T-cell (primary cell): Measurements from ENCODE around the gene CD247. TPM values are rescaled to one million over a fixed set of nuclear protein-coding genes. Genes with fewer than 3 reads are reported as not detected.

ENCODE experiments used
- ATAC-seq, 4 experiments: fragments of 200-7000 bp in 3 of 4; fragments of 150-1000 bp in 1 of 4; cut with Tn5 transposase; replicated peaks in 1 of 4; 1 replicate in 3 of 4; 2 replicates in 1 of 4; pipeline ENCODE4 v1.10.0; 2021; ENCODE audit warnings: moderate library complexity in 3 of 4, mild to moderate bottlenecking in 2 of 4, moderate number of reproducible peaks in 1 of 4
- CTCF ChIA-PET, 2 donors: fragments of 300-600 bp; sonication (Branson Sonifier 250); formaldehyde crosslinking; loops; one replicate each; lab custom pipeline; 2022; ENCODE audit warnings: antibody characterized with exemption in 2 of 2; lab: Charles Lee
- POLR2A ChIA-PET, 2 donors: fragments of 300-600 bp; sonication (Branson Sonifier 250); formaldehyde crosslinking; loops; one replicate each; lab custom pipeline; 2022; ENCODE audit warnings: antibody characterized with exemption in 2 of 2; lab: Charles Lee
- DNase-seq, 35 experiments: peaks; one replicate each; pipeline versions ENCODE4 v3.0.0 to v3.0.0-alpha.2; 2013 to 2023
- H3K27ac ChIP-seq: one replicate; pipeline ENCODE4 v1.5.1; 2013; ENCODE audit warnings: low read length
- H3K27me3 ChIP-seq, 2 experiments: replicated peaks in 1 of 2; 1 replicate in 1 of 2; 2 replicates in 1 of 2; pipeline versions ENCODE4 v1.6.1 to v1.7.0; 2013; ENCODE audit warnings: low read length in 1 of 2, mixed read lengths in 1 of 2; ENCODE audit not compliant: control insufficient read depth in 2 of 2, insufficient read depth in 2 of 2; ENCODE audit errors: extremely low read depth in 1 of 2
- H3K36me3 ChIP-seq, 2 donors: 1 replicate in 1 of 2; 2 replicates in 1 of 2; pipeline versions ENCODE4 v1.6.1 to v1.7.0; 2013; ENCODE audit warnings: low read length in 1 of 2; ENCODE audit not compliant: control insufficient read depth in 2 of 2, insufficient read depth in 1 of 2; ENCODE audit errors: extremely low read depth in 1 of 2
- H3K4me1 ChIP-seq, 2 experiments: 1 replicate in 1 of 2; 2 replicates in 1 of 2; pipeline versions ENCODE4 v1.6.1 to v1.7.0; 2013; ENCODE audit warnings: low read length in 2 of 2, mixed read lengths in 1 of 2; ENCODE audit not compliant: insufficient read depth in 2 of 2, control insufficient read depth in 1 of 2; ENCODE audit errors: extremely low read depth in 1 of 2
- H3K4me3 ChIP-seq, 2 donors: 1 replicate in 1 of 2; 2 replicates in 1 of 2; pipeline versions ENCODE4 v1.5.1 to v1.7.0; 2013; ENCODE audit warnings: mild to moderate bottlenecking in 2 of 2, low read length in 1 of 2, moderate library complexity in 1 of 2; ENCODE audit not compliant: control insufficient read depth in 1 of 2; ENCODE audit errors: extremely low read depth in 1 of 2
- H3K9me3 ChIP-seq: 2 replicates; pipeline ENCODE4 v1.7.0; 2013
- H3K27ac Mint-ChIP-seq, 2 donors: one replicate each; pipeline ENCODE4 v1.8.0; 2020 to 2021; ENCODE audit warnings: mild to moderate bottlenecking in 2 of 2, mixed read lengths in 2 of 2
- H3K27me3 Mint-ChIP-seq, 2 donors: one replicate each; pipeline ENCODE4 v1.8.0; 2021 to 2022; ENCODE audit warnings: mixed read lengths in 2 of 2
- H3K36me3 Mint-ChIP-seq: one replicate; pipeline ENCODE4 v1.8.0; 2021; ENCODE audit warnings: mixed read lengths
- H3K4me1 Mint-ChIP-seq, 3 donors: one replicate each; pipeline ENCODE4 v1.8.0; 2020 to 2022; ENCODE audit warnings: mixed read lengths in 3 of 3, mild to moderate bottlenecking in 1 of 3
- H3K4me3 Mint-ChIP-seq, 3 donors: one replicate each; pipeline ENCODE4 v1.8.0; 2020 to 2022; ENCODE audit warnings: mild to moderate bottlenecking in 3 of 3, mixed read lengths in 3 of 3, moderate library complexity in 3 of 3
- H3K9me3 Mint-ChIP-seq, 3 donors: one replicate each; pipeline ENCODE4 v1.8.0; 2020 to 2022; ENCODE audit warnings: mixed read lengths in 3 of 3
- WGBS: methylation state at CpG from one replicate; pipeline ENCODE4 v1.1.5; 2013; ENCODE audit warnings: missing lambda C conversion rate; ENCODE audit not compliant: insufficient coverage; 5-methylcytosine and 5-hydroxymethylcytosine counted together
- total RNA-seq, 35 experiments: library from RNA in 6 of 35; stranded (reverse) in 6 of 35; fragments of 120-200 nt in 1 of 35; gene quantifications; one replicate each; pipeline versions ENCODE4 v1.2.1 to v1.2.4 and lab custom pipeline; 2013 to 2026

The CD247 gene
- total RNA-seq, 5 donors from 2014 or later (not counting 1 experiment from before 2014, with no cell fraction given), result 324 to 414 (median 385) TPM

DNA sequence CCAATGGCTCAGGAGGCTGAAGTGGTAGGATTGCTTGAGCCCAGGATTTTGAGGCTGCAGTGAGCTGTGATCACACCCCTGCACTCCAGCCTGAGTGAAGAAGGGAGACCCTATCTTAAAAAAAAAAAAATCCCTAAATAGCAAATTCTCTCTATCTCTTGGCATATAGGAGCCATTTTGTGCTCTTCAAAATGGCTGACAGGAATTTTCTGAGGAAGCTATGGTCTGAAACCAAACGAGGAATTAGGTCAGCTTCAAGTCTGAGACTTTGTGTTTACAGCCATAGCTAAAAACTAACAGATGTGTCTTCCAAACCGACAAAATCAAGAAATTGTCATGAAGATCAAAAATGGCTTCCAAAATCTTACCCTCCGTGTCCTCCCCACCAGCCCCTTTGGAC is 10.6 kb downstream of the CD247 start:
- ATAC-seq, result no peak
- no peak overlapping the region for H3K4me3 ChIP-seq
- 70% methylated on average over 3 of the region's 3 CpGs for WGBS
- ChIA-PET CTCF (interaction anchor here (0.6 to 1.3 kb wide), 11 partner anchors 8 to 721 kb away, joined by 3 to 7 read pairs (median 4); partner anchors contain the start of gene CD247 (in 2 of the 2)), POLR2A (interaction anchor here (0.6 to 1.5 kb wide), 9 partner anchors 8 to 1879 kb away, joined by 3 to 8 read pairs (median 3); no protein-coding TSS in a partner anchor)
- peaks cover 75 to 95% of the 10 kb centered on the region in 2 experiments for H3K4me1 ChIP-seq
- H3K9me3 Mint-ChIP-seq, result no peaks in the 10 kb centered on the region
- H3K36me3 Mint-ChIP-seq, result peaks cover 65% of the 10 kb centered on the region
- peak overlapping the region; percentile 16 for H3K27ac ChIP-seq
- DNase-seq, result no peak
- no peaks in the 10 kb centered on the region for H3K27me3 ChIP-seq
- no peaks in the 10 kb centered on the region for H3K9me3 ChIP-seq
- no peaks in the 10 kb centered on the region for H3K27me3 Mint-ChIP-seq
- H3K4me1 Mint-ChIP-seq, result peaks cover 96 to 99% (median 97%) of the 10 kb centered on the region in 3 donors
- peaks cover 0 to 73% of the 10 kb centered on the region in 2 donors for H3K36me3 ChIP-seq
- peak overlapping the region in 2 of 3 donors; percentile 37 to 98 for H3K4me3 Mint-ChIP-seq
- peak overlapping the region; percentile 61 to 88 for H3K27ac Mint-ChIP-seq

DNA sequence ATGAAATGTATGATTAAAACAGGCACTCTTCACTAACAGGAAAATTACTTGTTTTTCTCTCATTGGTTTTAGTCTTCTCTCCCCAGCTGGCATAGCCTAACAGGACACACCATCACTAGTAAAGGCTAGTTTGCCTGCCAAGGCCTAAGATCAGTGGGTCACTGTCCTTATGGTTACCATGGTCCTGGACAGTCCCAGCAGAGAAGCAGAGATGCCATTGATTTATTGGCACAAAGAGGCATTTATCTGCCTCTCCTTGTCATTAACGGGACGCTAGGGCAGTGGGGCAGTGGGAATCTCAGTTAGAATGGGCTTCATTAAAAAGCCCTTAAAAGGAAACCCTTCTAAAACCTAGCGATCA is 13.9 kb downstream of the CD247 start:
- DNase-seq (no peak), ATAC-seq (no peak)
- peak overlapping the region; percentile 81 to 97 for H3K27ac Mint-ChIP-seq
- H3K36me3 Mint-ChIP-seq, result peaks cover 55% of the 10 kb centered on the region
- Histone ChIP-seq H3K4me3 (no peak overlapping the region), H3K36me3 (peaks cover 0 to 69% of the 10 kb centered on the region in 2 donors), H3K27ac (no peak overlapping the region), H3K9me3 (no peaks in the 10 kb centered on the region), H3K27me3 (no peaks in the 10 kb centered on the region), H3K4me1 (peaks cover 70 to 89% of the 10 kb centered on the region in 2 experiments)
- ChIA-PET CTCF (interaction anchor here (0.6 to 2.4 kb wide), 4 partner anchors 11 to 433 kb away, joined by 3 to 9 read pairs (median 4); no protein-coding TSS in a partner anchor), POLR2A (interaction anchor here (0.5 to 0.8 kb wide), 7 partner anchors 12 to 240 kb away, joined by 3 to 11 read pairs (median 4); no protein-coding TSS in a partner anchor)
- peaks cover 96 to 100% (median 98%) of the 10 kb centered on the region in 3 donors for H3K4me1 Mint-ChIP-seq
- WGBS, result no CpG with 5 or more reads among the region's 3 CpGs
- no peaks in the 10 kb centered on the region for H3K9me3 Mint-ChIP-seq
- peak overlapping the region; percentile 24 to 98 (median 60) for H3K4me3 Mint-ChIP-seq
- H3K27me3 Mint-ChIP-seq, result no peaks in the 10 kb centered on the region

DNA sequence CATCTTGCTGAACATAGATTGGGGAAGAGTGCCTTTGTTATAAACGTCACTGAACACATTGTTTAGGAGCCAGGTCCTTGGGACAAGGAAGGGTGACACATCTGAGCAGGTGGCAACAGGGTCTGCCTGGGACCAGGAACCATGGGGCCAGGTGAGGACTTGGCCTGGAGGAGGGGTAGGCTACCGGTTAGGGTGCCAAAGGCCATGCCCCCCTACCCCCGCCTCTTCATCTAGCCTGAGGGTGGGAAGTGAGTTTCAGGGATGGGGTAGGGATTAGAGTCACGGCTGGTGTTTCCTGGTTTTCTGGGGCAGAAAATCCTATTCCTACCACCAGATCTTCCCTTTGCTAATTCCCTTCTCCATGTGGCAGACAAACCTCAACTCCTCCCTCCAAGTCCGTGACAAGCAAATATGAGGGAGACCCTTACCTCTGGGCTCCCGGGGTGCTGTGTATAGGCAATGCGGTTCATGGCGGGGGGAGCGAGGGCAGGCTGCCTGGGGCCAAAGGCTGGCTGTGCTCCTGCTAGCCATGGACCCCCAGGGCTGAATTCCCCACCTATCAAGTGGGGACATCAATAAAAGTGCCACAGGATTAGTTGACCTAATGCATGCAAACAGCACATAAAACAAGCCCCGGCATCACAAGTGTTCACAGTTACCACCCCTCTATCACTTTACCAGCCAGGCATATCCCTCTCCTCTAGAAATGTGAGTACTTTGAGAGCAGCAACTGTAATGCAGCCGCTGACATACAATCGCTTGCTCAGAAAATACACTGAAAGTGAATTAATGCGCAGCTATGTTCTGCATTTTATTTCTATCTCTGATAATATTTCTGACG is 14.5 kb downstream of the CD247 start:
- Mint-ChIP-seq H3K4me1 (peaks cover 96 to 100% (median 98%) of the 10 kb centered on the region in 3 donors), H3K36me3 (peaks cover 52% of the 10 kb centered on the region), H3K9me3 (no peaks in the 10 kb centered on the region), H3K27me3 (no peaks in the 10 kb centered on the region), H3K27ac (peak overlapping the region; percentile 81 to 97), H3K4me3 (peak overlapping the region; percentile 24 to 98 (median 60))
- DNase-seq, result no peak
- no peaks in the 10 kb centered on the region for H3K27me3 ChIP-seq
- H3K4me3 ChIP-seq, result no peak overlapping the region
- peak overlapping the region; percentile 54 for H3K27ac ChIP-seq
- 81% methylated on average over 8 of the region's 14 CpGs for WGBS
- ChIA-PET POLR2A (interaction anchor here in 1 of 2 donors (0.6 kb wide), 1 partner anchor 283 kb away, joined by 9 read pairs; the partner anchor contains the start of gene POU2F1), CTCF (interaction anchor here in 1 of 2 donors (2.4 kb wide), 1 partner anchor 11 kb away, joined by 9 read pairs; no protein-coding TSS in a partner anchor)
- ATAC-seq, result no peak
- H3K9me3 ChIP-seq, result no peaks in the 10 kb centered on the region
- peaks cover 0 to 72% of the 10 kb centered on the region in 2 donors for H3K36me3 ChIP-seq
- H3K4me1 ChIP-seq, result peaks cover 74 to 89% of the 10 kb centered on the region in 2 experiments

DNA sequence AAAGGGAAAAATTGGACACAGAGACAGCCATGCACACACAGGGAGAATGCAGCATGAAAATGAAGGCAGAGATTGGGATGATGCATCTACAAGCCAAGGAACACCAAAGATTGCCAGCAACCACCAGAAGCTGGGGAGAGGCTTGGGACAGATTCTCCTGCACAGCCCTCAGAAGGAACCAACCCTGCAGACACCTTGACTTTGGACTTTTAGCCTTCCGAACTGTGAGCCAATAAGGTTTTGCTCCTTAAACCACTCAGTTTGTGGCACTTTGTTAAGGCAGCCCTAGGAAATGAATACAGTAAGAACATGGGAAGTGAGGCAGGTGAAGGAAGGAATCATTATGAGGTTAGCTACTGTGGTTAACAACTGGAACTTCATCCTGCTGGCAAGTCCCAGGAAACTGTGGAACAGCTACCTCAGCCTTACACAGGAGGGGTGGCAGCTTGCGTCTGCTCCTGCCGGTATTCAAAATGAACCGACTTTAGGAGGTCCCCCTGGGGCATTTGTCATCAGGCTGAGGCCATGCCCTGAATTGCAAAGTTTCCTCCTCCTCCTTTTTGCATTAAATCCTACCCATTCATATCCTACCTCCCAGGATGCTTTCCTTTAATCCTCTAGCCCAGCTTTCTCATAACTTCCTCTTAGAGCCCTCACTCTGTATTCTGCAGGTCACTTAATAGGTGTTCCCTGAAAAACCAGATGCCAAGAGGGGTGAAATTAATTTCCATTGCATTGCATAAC is 15.4 kb downstream of the CD247 start:
- ChIA-PET POLR2A (interaction anchor here (0.6 to 1.1 kb wide), 5 partner anchors 12 to 282 kb away, joined by 3 to 9 read pairs (median 3); partner anchors contain the start of gene POU2F1 (in 1 of the 2)), CTCF (interaction anchor here in 1 of 2 donors (0.6 kb wide), 1 partner anchor 60 kb away, joined by 4 read pairs; no protein-coding TSS in a partner anchor)
- 51% methylated on average over 4 of the region's 4 CpGs for WGBS
- no peak for DNase-seq
- peaks cover 0 to 72% of the 10 kb centered on the region in 2 donors for H3K36me3 ChIP-seq
- H3K4me1 ChIP-seq, result peaks cover 76 to 90% of the 10 kb centered on the region in 2 experiments
- Mint-ChIP-seq H3K4me3 (peak overlapping the region; percentile 60 to 98 (median 71)), H3K36me3 (peaks cover 48% of the 10 kb centered on the region), H3K9me3 (no peaks in the 10 kb centered on the region), H3K27ac (peak overlapping the region; percentile 81 to 97), H3K27me3 (no peaks in the 10 kb centered on the region), H3K4me1 (peaks cover 96 to 100% (median 98%) of the 10 kb centered on the region in 3 donors)
- no peaks in the 10 kb centered on the region for H3K27me3 ChIP-seq
- H3K9me3 ChIP-seq, result no peaks in the 10 kb centered on the region
- peak overlapping the region; percentile 54 for H3K27ac ChIP-seq
- H3K4me3 ChIP-seq, result no peak overlapping the region
- ATAC-seq, result no peak

DNA sequence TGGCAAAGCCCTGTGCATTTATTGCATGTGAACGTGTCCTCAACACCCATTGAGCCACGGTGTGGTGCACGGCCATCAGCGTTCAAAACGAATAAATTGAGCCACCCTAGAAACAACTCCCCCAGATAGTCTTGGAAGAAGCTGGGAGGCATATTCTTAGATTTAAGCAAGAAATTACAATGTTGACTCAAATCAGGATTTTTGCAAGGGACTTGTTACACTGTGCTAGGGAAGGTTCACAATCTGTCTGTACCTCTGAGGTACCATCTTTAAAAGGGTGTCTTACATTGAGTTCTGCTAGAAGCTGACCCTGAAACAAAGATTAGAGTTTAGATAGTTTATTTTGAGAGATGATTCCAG is 16.2 kb downstream of the CD247 start:
- H3K27ac ChIP-seq, result peak overlapping the region; percentile 54
- Mint-ChIP-seq H3K4me3 (peak overlapping the region; percentile 60 to 98 (median 71)), H3K9me3 (no peaks in the 10 kb centered on the region), H3K4me1 (peaks cover 96 to 100% (median 98%) of the 10 kb centered on the region in 3 donors), H3K36me3 (peaks cover 43% of the 10 kb centered on the region), H3K27ac (peak overlapping the region; percentile 81 to 97), H3K27me3 (no peaks in the 10 kb centered on the region)
- H3K27me3 ChIP-seq, result no peaks in the 10 kb centered on the region
- no CpG with 5 or more reads among the region's 5 CpGs for WGBS
- POLR2A ChIA-PET, result interaction anchor here (0.9 to 1.1 kb wide), 2 partner anchors 13 to 52 kb away, joined by 3 read pairs; no protein-coding TSS in a partner anchor
- peaks cover 0 to 69% of the 10 kb centered on the region in 2 donors for H3K36me3 ChIP-seq
- H3K9me3 ChIP-seq, result no peaks in the 10 kb centered on the region
- H3K4me1 ChIP-seq, result peaks cover 80 to 90% of the 10 kb centered on the region in 2 experiments
- DNase-seq, result no peak
- H3K4me3 ChIP-seq, result peak overlapping the region in 1 of 2 donors; percentile 25
- CTCF ChIA-PET, result interaction anchor here in 1 of 2 donors (0.9 kb wide), 1 partner anchor 39 kb away, joined by 3 read pairs; no protein-coding TSS in a partner anchor
- no peak for ATAC-seq
